Transverse colon (tissue), 4 donors: ENCODE measurements around the gene USP2.

ENCODE experiments used
- EP300 ChIP-seq: sonication (generic); formaldehyde crosslinking; IDR thresholded peaks from one replicate; pipeline ENCODE4 v1.6.1; 2017; ENCODE audit warnings: antibody characterized with exemption, low read depth
- POLR2A ChIP-seq: fragments of 450-650 bp; IDR thresholded peaks from one replicate; pipeline ENCODE4 v1.6.1; 2016; ENCODE audit warnings: antibody characterized with exemption, mild to moderate bottlenecking, moderate library complexity
- POLR2AphosphoS5 ChIP-seq, 3 donors: sonication (generic); formaldehyde crosslinking; IDR thresholded peaks; one replicate each; pipeline ENCODE4 v1.6.1; 2016; ENCODE audit warnings: antibody characterized with exemption in 3 of 3
- TF ChIP-seq, protein P1 (sequence below), 5 experiments: fragments of 200-600 bp in 3 of 5; fragments of 450-650 bp in 2 of 5; sonication (generic) in 3 of 5; IDR thresholded peaks; 1 replicate in 2 of 5; 2 replicates in 3 of 5; pipeline ENCODE4 v1.5.1; 2016 to 2017; ENCODE audit warnings: antibody characterized with exemption in 5 of 5, inconsistent platforms in 3 of 5, mild to moderate bottlenecking in 2 of 5, moderate library complexity in 1 of 5

DNA sequence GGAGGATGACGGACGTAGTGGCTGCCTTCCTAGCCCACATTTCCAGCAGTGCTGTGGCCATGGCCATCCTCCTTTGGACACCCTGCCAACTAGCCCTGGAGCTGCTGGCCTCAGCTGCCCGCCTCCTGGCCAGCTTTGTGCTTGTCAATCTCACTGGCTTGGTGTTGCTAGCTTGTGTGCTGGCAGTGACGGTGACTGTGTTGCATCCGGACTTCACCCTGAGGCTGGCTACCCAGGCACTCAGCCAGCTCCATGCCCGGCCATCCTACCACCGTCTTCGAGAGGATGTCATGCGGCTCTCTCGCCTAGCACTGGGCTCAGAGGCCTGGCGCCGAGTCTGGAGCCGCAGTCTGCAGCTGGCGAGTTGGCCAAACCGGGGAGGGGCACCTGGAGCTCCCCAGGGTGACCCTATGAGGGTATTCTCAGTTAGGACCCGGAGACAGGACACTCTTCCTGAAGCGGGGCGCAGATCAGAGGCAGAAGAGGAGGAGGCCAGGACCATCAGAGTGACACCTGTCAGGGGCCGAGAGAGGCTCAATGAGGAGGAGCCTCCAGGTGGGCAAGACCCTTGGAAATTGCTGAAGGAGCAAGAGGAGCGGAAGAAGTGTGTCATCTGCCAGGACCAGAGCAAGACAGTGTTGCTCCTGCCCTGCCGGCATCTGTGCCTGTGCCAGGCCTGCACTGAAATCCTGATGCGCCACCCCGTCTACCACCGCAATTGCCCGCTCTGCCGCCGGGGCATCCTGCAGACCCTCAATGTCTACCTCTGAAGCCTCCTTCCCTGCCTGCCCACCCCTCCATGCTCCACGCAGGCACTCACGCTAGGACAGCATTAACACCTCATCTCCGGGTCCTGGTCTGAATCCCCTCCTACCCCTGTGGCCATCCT, 45.6 kb downstream of the USP2 start:
- TF ChIP-seq, protein P1, sequence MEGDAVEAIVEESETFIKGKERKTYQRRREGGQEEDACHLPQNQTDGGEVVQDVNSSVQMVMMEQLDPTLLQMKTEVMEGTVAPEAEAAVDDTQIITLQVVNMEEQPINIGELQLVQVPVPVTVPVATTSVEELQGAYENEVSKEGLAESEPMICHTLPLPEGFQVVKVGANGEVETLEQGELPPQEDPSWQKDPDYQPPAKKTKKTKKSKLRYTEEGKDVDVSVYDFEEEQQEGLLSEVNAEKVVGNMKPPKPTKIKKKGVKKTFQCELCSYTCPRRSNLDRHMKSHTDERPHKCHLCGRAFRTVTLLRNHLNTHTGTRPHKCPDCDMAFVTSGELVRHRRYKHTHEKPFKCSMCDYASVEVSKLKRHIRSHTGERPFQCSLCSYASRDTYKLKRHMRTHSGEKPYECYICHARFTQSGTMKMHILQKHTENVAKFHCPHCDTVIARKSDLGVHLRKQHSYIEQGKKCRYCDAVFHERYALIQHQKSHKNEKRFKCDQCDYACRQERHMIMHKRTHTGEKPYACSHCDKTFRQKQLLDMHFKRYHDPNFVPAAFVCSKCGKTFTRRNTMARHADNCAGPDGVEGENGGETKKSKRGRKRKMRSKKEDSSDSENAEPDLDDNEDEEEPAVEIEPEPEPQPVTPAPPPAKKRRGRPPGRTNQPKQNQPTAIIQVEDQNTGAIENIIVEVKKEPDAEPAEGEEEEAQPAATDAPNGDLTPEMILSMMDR (IDR thresholded peaks at IDR 0.05): no peak
- no peak for TF ChIP-seq POLR2A
- TF ChIP-seq EP300: no peak
- TF ChIP-seq POLR2AphosphoS5 (IDR thresholded peaks at IDR 0.05): no peak
